Right atrium auricular region (tissue), 2 donors: Measurements from ENCODE around the gene OR2S2. TPM values are rescaled to one million over a fixed set of nuclear protein-coding genes. Genes with fewer than 3 reads are reported as not detected.

ENCODE experiments used
- DNase-seq: peaks from one replicate; pipeline ENCODE4 v3.0.0-alpha.2; 2019; ENCODE audit warnings: low spot score
- H3K27ac ChIP-seq, 2 donors: fragments of 200-600 bp; sonication (generic); 1 replicate in 1 of 2; 2 replicates in 1 of 2; pipeline ENCODE4 v1.5.1; 2016 to 2019
- H3K27me3 ChIP-seq, 2 donors: fragments of 200-600 bp; sonication (generic); one replicate each; pipeline versions ENCODE4 v1.5.1 to v1.6.0; 2017 to 2019
- H3K36me3 ChIP-seq: fragments of 200-600 bp; sonication (generic); one replicate; pipeline ENCODE4 v1.5.1; 2016
- H3K4me1 ChIP-seq, 2 donors: fragments of 200-600 bp; sonication (generic); one replicate each; pipeline versions ENCODE4 v1.5.1 to v1.6.0; 2017 to 2019
- H3K4me3 ChIP-seq, 2 donors: fragments of 200-600 bp; sonication (generic); 1 replicate in 1 of 2; 2 replicates in 1 of 2; pipeline ENCODE4 v1.5.1; 2017 to 2019; ENCODE audit warnings: mild to moderate bottlenecking in 1 of 2, moderate library complexity in 1 of 2
- H3K9me3 ChIP-seq, 2 donors: fragments of 200-600 bp; sonication (generic); one replicate each; pipeline ENCODE4 v1.5.1; 2019
- total RNA-seq, 2 donors: library from RNA; depleted of rRNA; stranded (reverse); fragments of >200 nt; gene quantifications; one replicate each; pipeline ENCODE4 v1.1.0, GENCODE V29; 2016
- TF ChIP-seq, protein P1 (sequence below), 2 donors: fragments of 200-600 bp; sonication (generic); IDR thresholded peaks; one replicate each; pipeline ENCODE4 v1.5.1; 2019; ENCODE audit warnings: antibody characterized with exemption in 2 of 2

OR2S2 gene
- total RNA-seq, 2 donors from 2014 or later = not detected

DNA sequence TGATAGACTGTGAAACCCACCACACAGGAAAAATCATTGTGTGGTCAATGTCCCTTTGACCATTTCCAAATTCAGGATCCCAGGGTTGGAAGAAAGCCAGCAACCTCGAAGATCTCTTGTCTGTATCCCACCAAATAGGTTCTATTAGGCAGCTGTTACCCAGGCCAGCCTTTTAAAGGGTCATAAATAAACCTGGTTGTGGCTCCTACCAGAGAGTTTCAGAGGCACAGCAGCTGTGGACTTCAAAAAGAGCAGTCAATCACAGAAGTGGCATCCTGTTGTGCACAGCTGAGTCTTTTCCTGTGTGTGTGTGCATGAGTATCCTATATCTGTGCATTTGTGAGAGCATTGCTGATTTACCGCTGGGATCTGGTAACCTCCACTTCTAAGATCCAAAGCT is 23.7 kb upstream of the OR2S2 start:
- H3K4me3 ChIP-seq = no peak overlapping the region
- TF ChIP-seq, protein P1, sequence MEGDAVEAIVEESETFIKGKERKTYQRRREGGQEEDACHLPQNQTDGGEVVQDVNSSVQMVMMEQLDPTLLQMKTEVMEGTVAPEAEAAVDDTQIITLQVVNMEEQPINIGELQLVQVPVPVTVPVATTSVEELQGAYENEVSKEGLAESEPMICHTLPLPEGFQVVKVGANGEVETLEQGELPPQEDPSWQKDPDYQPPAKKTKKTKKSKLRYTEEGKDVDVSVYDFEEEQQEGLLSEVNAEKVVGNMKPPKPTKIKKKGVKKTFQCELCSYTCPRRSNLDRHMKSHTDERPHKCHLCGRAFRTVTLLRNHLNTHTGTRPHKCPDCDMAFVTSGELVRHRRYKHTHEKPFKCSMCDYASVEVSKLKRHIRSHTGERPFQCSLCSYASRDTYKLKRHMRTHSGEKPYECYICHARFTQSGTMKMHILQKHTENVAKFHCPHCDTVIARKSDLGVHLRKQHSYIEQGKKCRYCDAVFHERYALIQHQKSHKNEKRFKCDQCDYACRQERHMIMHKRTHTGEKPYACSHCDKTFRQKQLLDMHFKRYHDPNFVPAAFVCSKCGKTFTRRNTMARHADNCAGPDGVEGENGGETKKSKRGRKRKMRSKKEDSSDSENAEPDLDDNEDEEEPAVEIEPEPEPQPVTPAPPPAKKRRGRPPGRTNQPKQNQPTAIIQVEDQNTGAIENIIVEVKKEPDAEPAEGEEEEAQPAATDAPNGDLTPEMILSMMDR (IDR thresholded peaks at IDR 0.05) = no peak
- no peak for DNase-seq
- H3K9me3 ChIP-seq = no peaks in the 10 kb centered on the region
- H3K27ac ChIP-seq = no peak overlapping the region
- H3K4me1 ChIP-seq = no peaks in the 10 kb centered on the region
- H3K36me3 ChIP-seq = no peaks in the 10 kb centered on the region
- H3K27me3 ChIP-seq = no peaks in the 10 kb centered on the region

- no peaks in the 10 kb centered on the region for H3K36me3 ChIP-seq
- no peaks in the 10 kb centered on the region for H3K4me1 ChIP-seq
- TF ChIP-seq, protein P1 (IDR thresholded peaks at IDR 0.05) = no peak
- H3K27me3 ChIP-seq = no peaks in the 10 kb centered on the region
- H3K9me3 ChIP-seq = peaks cover 0 to 3% of the 10 kb centered on the region in 2 donors
- no peak overlapping the region for H3K27ac ChIP-seq
- H3K4me3 ChIP-seq = no peak overlapping the region
- DNase-seq = no peak
Measured at GRCh38 chr9:35980289-35981011, 22.5 kb upstream of the OR2S2 start.

GRCh38 chr9:35978792-35979191 is 20.8 kb upstream of the OR2S2 start:
- Histone ChIP-seq H3K27ac (no peak overlapping the region), H3K27me3 (no peaks in the 10 kb centered on the region), H3K4me3 (no peak overlapping the region), H3K36me3 (no peaks in the 10 kb centered on the region), H3K4me1 (no peaks in the 10 kb centered on the region), H3K9me3 (peaks cover 0 to 20% of the 10 kb centered on the region in 2 donors)
- no peak for DNase-seq
- TF ChIP-seq, protein P1 (IDR thresholded peaks at IDR 0.05) = no peak

GRCh38 chr9:35976726-35977125 is 18.8 kb upstream of the OR2S2 start:
- Histone ChIP-seq H3K9me3 (peaks cover 0 to 22% of the 10 kb centered on the region in 2 donors), H3K4me1 (no peaks in the 10 kb centered on the region), H3K36me3 (no peaks in the 10 kb centered on the region), H3K4me3 (no peak overlapping the region), H3K27ac (no peak overlapping the region), H3K27me3 (peaks cover 0 to 5% of the 10 kb centered on the region in 2 donors)
- no peak for DNase-seq
- TF ChIP-seq, protein P1 (IDR thresholded peaks at IDR 0.05) = no peak

- Histone ChIP-seq H3K27ac (no peak overlapping the region), H3K4me1 (no peaks in the 10 kb centered on the region), H3K36me3 (no peaks in the 10 kb centered on the region), H3K27me3 (peaks cover 0 to 5% of the 10 kb centered on the region in 2 donors), H3K4me3 (no peak overlapping the region), H3K9me3 (peaks cover 0 to 22% of the 10 kb centered on the region in 2 donors)
- TF ChIP-seq, protein P1 (IDR thresholded peaks at IDR 0.05) = no peak
- no peak for DNase-seq
Measured at GRCh38 chr9:35974800-35975199, 16.8 kb upstream of the OR2S2 start.

- H3K4me3 ChIP-seq = peak overlapping the region in 1 of 2 donors; percentile 28
- no peak for DNase-seq
Measured at GRCh38 chr9:35972093-35972492, 14.1 kb upstream of the OR2S2 start.

More at GRCh38 chr9:35972093-35972492, 14.1 kb upstream of the OR2S2 start:
- TF ChIP-seq, protein P1 (IDR thresholded peaks at IDR 0.05) = no peak
- peaks cover 0 to 5% of the 10 kb centered on the region in 2 donors for H3K27me3 ChIP-seq
- H3K9me3 ChIP-seq = peaks cover 0 to 22% of the 10 kb centered on the region in 2 donors
- no peaks in the 10 kb centered on the region for H3K4me1 ChIP-seq
- no peaks in the 10 kb centered on the region for H3K36me3 ChIP-seq
- H3K27ac ChIP-seq = no peak overlapping the region
